ENCODE results near the gene TIMM10.

Gene TIMM10, protein sequence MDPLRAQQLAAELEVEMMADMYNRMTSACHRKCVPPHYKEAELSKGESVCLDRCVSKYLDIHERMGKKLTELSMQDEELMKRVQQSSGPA

DNA sequence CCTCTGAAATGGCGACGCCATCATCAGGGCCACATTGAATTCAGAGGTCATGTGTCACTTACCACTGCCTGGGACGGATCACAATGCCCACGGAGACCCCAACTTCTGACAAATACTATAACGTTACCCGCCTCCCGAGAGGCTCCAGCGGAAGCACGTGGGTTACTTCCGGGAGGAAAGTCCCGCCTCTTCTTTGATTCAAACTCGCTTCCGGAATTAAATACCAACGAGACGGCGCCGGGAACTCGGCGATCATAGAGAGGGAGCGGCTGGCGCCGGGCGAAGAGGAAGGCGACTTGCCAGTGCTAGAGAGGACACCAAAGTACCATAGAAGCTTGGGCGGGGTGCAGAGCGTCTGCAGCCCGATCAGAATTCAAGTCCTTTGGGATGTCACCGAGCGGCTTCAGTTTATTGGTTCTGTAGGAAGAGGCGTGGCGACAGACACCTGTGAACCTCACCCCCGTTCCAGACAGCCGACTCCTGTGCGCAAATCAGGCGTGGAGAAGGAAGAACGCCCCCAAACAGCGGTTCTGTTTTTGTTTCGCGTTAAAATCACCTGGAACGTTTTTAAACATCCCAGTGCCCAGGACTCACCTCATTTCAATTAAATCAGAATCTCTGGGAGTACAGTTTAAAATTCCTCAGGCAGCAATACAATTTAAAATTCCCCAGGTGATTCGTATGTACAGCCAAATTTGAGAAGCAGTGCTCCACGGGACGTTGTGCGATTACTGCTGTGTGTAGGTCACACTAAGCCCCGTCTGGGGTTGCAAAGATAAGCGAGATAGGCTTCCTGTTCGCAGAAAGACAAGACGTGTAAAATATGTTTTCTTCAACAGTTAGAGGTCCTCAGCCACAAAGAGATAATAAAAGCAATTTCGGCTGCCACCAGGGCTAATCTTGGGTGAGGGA, at the start of gene TIMM10:
Gene TIMM10, minus strand, starts transcription at position 159 of the 912 bp plus-strand sequence. CDS start 565 bp downstream, outside the sequence.
- peak; percentile 99 for DNase-seq

DNA sequence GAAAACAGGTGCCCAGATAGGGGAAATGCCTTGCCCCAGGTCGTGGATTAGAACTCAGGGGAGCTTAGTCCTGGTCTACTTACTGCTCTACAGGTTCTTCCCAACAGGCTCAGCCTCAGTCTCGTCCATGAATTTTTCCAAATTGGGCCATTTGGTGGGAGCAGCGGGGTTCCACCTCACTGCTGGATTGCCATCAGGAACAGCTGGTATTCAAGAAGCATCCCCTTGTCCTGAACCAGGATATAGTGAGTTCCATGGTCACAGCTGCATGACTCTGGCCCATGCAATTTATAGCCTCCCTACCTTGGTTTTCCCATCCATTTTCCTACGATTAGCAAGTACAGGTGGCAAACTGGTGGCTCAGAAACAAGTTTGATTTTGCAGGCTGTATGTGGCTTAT, 43.5 kb upstream of the TIMM10 start:
- no peak for DNase-seq

DNA sequence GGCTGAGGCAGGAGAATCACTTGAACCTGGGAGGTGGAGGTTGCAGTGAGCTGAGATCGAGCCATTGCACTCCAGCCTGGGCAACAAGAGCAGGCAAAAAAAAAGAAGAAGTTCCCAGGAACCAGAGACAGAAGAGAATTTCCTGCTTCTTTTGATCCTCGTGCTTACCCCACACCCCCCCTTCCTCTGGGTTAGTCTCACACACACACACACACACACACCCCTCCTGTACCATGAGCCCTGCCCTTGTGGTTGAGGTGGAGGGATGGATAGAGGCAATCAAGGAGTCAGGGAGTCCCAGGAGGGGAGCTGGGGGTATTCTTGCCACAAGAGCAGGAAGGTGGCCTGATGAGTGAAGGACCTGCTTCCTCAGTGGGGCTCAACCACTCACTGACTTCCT, 41.1 kb upstream of the TIMM10 start:
- no peak for DNase-seq

DNA sequence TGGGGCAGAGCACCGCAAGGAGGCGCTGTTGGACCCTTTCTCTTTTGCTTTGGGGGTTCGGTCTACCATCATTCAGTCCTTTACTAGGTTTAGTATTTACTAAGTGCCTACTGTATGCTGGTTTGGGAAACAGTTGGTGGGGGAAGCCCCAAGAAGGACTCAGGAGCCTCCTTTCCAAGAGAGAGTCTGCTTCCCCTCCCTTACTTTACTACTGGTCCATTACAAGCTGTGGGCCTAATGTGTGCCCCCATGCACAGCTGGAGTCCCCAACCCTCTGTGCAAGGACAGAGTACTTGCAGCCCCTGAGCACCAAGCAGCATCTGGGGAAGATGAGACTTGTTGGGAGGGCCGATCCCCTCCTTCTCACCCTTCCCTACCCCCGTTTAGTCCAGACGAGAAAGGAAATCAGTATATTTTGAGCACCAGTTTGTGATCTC, 37.8 kb upstream of the TIMM10 start:
- peak; percentile 62 for DNase-seq

DNA sequence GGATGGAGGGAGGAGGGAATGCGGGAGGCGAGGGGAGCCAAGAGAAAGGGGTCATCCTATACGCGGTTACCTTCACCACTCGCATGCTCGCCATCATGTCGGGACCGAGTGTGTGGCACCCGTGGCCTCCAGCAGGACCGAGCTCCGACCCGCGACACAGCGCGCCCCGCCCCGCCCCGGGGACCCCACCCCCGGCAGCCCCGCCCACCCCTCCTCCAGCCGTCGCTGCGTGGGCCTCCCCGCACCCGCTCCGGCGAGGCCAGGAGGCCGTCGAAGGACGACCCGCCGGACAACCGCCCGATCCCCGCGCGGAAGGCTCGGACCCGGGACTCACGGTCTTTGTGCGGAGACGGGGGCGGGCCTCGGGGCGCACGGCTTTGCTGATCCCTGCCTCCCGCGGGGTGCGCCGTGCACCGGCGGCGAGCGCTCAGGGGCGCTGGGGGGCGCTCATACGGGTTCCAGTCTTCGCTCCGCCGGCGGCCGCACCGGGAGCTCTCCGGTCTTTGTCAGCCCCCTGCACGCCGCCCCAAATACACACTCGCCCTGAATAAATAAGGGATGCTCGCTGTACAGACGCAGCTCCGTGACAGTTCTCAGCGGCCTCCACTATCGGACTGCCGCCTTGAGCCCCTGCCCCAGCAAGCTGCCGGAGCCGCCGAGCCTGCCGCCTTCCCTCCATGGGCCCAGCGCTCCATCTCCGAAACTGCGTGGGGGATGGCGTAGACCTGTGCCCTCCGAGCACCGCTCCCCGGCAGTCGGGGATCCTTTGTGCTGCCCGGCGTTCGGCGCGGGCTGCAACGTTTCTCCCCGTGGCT, 37.2 kb upstream of the TIMM10 start, which contains the start of gene UBE2L6:
Gene UBE2L6, minus strand, starts transcription at position 158 of the 815 bp plus-strand sequence. Its CDS starts 61 bp downstream, at position 97.
- DNase-seq, result no peak

DNA sequence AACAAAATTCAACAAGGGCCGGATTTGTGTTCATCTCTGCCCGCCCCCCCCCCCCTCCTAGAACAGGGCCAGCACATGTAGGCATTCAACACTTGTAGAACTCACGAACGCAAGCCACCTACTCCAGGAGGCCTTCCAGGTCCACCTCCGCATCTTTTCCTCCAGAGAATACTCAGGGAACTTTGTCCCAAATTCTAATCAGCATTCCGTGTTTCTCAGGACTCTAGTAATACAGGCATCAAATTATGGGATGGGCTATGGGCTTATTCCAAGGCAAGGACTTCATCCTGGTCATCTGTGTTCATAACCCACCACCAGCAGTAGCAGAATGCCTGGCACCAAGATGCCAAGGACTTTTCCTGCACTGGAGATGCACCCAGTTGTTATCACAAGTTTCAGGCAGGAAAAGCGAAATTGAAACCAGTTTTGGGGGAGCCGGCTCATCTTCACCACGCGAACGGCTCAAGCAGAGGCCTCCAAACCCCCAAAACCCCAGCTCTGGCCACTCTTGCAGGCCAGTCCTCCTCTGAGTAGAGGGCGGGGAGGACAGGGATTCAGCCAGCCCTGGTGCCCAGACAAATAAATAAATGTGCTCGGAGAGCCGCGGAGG, 36.5 kb upstream of the TIMM10 start:
- DNase-seq, result no peak

DNA sequence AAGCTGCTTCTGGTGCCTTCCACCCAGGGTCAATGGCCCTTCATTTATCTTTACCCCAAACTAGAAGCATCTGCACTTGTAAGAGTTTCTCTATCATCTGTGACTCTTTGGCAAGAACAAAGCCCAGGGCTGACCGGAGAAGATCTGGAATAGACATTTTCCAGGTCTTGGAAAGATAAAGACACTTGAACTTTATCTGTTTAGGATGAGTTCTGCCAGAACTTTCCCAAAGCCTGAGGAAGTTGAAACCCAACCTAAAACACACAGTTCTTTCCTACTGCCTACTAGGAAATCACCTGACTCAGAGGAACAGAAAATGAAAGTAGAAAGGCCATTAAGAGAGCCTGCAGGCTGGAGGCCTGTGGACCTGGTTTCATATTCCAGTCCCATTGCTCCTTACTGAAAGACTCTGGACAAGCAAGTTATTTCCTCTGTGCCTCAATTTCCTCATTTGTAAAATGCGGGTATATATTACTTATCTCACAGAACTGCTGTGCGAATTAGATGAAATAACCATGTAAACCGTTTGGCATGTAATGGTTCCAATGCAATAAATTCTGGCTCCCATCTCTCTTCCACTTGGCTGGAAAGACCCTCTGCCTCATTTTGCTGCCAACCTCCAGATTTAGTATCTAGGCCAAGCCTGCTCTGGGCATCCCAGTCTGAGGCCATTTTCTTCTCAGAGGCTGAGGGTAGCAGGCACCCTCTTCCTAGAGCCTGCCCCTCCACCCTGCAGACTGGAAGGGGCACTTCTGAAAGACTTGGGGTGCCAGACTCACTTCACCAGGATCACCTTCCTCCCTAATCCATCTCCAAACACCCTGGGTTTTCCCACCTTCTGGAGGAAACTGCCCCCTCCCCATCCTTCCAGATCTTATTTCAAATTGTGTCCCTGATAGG, 35.7 kb upstream of the TIMM10 start:
- DNase-seq, result peak; percentile 80

DNA sequence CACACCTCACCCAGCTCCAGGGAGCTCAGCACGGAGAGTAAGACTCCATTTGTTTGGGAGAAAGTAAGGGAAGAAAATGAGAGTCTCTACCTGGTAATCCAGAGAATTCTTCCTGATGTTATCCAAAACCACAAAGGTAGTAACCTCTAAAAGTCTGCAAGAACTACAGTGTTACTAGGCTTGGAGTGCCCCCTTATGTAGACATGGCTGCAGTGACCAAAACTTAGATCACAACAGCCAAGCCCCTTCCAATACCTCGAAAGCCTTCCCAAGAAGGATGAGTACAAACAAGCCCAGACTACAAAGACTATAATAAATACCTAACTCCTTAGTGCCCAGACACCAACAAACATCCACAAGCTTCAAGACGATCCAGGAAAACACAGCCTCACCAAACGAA, 32.0 kb upstream of the TIMM10 start:
- no peak for DNase-seq

DNA sequence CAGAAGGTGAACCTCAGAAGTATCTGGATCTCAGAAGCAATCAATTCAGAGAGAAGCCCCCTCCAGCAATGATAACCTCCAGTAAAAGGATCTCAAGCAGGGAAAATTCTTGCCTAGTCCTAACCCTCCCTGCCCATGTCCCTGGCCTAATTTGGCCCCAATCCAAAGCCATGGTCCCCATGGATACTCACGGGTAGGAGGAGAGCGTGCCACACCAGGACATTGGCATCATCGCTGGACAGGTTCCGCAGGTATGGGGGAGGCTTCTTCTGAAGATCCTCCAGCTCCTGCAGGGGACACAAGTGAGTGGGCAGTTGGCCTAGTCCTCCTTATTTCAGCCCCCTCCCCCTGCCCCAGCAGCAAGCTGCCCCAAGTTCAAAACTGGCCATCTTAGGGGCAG, 29.6 kb upstream of the TIMM10 start:
- peak; percentile 23 for DNase-seq

DNA sequence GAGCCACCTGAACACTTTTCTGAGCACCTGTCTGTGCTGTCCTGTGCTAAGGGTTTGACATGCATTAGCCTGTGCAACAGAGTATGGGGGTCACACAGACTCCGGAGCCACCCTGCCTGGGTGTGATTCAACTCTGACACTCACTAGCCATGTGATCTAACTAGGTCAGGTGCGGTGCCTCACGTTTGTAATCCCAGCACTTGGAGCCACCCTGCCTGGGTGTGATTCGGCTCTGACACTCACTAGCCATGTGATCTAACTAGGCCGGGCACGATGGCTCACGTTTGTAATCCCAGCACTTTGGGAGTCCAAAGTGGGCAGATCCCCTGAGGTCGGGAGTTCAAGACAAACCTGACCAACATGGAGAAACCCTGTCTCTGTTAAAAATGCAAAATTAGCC, 25.5 kb upstream of the TIMM10 start:
- no peak for DNase-seq

DNA sequence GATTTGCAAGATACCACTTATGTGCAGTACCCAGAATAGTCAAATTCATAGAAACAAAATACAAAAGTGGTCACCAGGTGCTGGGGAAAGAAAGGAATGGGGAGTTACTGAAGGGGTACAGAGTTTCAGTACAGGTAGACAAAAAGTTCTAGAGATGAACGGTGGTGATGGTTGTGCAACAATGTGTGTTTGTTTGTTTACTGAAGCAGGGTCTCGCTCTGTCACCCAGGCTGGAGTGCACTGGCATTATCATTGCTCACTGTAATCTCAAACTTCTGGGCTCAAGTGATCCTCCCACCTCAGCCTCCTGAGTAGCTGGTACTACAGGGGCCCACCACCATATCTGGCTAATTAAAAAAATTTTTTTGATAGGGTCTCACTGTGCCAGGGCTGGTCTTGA, 24.8 kb upstream of the TIMM10 start:
- DNase-seq, result no peak

DNA sequence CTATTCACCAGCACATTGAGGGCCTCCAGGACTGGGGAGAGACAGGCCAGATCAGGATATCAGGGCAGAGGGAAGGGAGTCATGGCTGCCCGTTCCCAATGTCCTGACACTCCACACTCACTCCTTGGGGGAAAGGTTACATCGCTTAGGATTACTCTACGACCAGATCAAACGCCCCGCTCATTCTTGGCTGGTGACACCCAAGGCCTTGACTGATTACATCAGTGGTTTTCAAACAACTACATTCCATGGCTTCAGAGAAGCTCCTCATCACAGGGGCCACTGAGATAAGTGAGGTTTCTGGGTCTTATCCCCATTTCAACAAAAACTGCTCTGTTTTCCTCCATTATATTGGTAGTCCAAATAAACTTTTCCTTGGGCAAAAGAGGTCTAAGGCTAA, 21.9 kb upstream of the TIMM10 start:
- no peak for DNase-seq

DNA sequence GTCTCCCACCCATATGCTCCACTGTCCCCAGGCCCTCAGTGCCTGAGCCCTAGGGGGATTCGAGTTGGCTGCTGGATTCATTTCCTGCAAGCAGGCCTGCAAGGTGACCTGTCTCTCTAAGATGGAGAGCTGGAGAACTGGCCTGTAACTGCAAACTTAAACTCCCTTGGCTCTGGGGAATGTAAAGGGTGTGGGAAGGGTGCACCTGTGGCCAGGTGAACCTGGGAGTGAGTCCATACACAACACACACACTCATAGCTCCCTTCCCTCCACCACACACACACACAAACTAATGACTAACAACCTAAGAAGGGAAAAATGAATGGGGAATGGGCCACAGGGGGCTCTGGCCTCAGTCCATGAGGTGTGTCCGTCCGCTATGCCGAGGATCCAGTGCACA, 21.4 kb upstream of the TIMM10 start:
- no peak for DNase-seq

DNA sequence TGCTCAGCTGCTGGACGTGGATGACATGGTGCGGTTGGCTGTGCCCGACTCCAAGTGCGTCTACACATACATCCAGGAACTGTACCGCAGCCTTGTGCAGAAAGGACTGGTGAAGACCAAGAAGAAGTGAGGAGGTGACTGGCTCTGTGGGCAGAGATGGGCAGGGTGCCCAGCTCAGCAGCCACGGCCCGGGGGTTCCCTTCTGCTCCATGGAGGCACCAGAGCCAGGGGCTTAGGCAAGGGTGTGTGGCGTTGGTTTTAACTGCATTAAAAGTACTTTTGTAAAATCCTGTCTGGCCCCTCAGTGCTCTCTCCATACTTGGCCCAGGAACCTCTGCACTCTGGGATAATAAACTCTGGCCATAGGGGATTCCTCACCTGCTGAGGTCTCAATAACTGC, 19.4 kb upstream of the TIMM10 start:
- no peak for DNase-seq

DNA sequence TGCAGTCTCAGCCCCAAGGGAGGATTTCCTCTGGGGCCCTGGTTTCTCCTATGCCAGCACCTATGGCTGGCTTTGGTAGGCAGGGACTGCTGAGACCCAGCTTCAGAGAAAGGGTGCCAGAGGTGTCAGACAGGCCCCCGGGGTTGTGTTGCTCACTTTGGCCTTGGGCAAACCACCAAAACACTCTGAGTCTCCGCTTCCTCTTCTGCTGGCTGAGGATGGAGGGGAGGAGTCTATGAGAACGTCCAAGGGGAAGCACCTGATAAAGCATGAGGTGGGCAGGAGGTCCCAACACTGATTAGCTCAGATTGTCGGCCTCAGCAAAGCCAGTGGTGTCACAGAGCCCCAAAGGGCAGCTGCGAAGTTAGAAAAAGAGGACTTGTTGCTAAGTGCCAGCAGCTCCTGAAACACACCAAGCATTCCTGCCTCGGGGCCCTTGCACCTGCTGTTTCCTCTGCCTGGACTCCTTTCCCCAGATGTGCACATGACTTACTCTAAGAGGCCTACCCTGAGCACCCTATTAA, 17.4 kb upstream of the TIMM10 start:
- DNase-seq, result no peak

DNA sequence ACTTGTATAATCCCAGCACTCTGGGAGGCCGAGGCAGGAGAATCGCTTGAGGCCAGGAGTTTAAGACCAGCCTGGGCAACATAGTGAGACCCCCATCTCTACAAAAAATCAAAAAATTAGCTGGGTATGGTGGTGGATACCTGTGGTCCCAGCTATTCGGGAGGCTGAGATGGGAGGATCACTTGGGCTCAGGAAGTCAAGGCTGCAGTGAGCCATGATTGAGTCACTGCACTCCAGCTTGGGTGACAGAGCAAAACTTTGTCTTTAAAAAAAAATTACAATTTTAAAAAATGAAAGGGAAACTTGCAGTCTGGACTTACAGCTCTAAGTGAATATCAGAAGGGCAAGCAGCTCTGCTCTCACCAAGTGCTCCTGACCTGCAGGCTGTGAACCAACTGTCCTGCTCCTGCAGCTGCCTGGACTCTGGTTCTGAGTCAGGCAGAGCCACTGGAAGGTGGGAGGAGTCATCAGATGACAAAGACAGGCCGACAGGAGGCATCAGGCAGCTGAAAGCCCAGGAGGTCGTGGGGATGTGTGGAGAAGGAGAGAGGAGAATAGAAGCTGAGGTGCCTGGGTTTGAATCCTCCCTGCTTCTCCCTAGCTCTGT, 16.4 kb upstream of the TIMM10 start:
- DNase-seq, result no peak

DNA sequence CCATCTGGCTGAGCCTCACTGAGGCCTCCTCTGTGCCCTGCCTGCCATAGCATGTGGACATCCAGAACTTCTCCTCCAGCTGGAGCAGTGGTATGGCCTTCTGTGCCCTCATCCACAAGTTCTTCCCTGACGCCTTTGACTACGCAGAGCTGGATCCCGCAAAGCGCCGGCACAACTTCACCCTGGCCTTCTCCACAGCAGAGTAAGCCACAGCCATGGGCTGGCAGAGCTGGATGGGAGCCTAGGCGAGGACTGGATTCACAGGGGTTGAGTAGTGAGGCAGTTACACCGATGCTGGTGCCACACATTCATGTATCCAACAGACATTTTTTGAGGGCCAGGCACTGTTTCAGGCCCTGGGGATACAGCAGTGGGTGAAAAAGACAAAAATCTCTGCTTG, 15.9 kb upstream of the TIMM10 start:
- no peak for DNase-seq

DNA sequence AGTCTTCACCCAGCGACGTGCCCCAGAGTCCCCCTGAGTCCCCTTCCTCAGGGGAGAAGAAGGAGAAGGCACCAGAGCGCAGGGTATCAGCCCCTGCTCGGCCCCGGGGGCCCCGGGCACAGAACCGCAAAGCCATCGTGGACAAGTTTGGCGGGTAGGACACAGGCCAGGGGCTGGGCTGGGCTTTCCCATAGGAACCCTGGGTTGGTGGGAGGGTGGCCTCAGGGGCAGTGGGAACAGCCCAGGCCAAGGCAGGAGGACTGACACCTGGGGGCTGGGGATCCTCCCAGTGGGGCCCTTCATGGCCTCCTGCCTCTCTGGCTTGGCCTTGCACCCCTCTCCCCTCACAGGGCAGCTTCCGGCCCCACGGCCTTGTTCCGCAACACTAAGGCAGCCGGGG, 15.3 kb upstream of the TIMM10 start:
- DNase-seq, result no peak

DNA sequence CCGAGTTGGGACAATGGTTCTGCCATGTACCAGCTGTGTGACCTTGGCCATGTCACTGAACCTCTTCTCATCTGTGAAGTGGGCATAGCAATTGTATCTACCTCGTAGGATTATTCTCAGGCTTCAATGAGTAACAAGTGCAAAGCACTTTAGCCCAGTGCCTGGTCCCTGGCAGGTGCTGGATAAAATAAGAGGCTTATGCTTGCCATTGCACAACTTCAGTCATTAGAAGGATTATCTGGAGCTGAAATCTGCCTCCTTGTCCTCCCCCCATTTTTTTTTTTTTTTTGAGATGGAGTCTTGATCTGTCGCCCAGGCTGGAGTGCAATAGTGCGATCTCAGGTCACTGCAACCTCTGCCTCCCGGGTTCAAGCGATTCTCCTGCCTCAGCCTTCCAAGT, 14.0 kb upstream of the TIMM10 start:
- DNase-seq, result no peak

DNA sequence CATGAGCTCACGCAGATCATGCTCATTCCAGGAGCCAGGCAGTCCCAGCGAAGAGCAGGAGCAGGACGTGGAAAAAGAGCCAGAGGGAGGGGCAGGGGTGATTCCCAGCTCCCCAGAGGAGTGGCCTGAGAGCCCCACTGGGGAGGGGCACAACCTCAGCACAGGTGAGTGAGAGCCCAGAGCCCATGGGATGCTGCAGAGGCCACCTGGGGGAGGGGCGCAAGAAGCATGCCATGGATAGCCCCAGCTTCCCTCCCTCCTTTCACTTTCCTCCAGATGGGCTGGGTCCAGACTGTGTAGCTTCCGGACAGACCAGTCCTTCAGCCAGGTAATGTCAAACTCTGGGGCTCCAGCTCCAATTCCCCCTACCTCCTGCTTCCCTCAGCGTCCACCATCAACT, 13.0 kb upstream of the TIMM10 start:
- no peak for DNase-seq

DNA sequence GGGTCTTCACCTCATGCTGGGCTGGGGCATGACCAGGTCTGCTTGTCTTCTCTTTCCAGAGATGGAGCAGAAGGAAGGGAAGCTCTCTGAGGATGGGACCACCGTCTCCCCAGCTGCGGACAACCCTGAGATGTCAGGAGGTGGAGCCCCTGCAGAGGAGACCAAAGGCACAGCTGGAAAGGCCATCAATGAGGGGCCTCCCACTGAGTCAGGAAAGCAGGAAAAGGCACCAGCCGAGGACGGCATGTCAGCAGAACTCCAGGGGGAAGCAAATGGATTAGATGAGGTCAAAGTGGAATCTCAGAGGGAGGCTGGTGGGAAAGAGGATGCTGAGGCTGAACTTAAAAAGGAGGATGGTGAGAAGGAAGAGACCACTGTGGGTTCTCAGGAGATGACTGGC, 12.0 kb upstream of the TIMM10 start:
- no peak for DNase-seq

Measured in NCI-H2029 (cell line).